BJ (cell line): Measurements from ENCODE around the gene PON1. TPM values are rescaled to one million over a fixed set of nuclear protein-coding genes. Genes with fewer than 3 reads are reported as not detected.

ENCODE experiments used
- CTCF ChIA-PET: fragments of 350-600 bp; formaldehyde crosslinking; extraction: SDS; loops from one replicate; lab custom pipeline; 2021; ENCODE audit warnings: antibody characterized with exemption, inconsistent platforms; lab: Yijun Ruan, JAX
- POLR2A ChIA-PET: fragments of 300-600 bp; sonication (Branson Sonifier 250); formaldehyde crosslinking; extraction: SDS; loops from one replicate; lab custom pipeline; 2021; ENCODE audit warnings: antibody characterized with exemption; lab: Charles Lee
- DNase-seq: peaks from one replicate; pipeline ENCODE4 v3.0.0-alpha.2; 2011; ENCODE audit warnings: low read depth
- H3K27me3 ChIP-seq: 2 replicates; pipeline ENCODE4 v1.6.0; 2011; ENCODE audit warnings: low read length; ENCODE audit not compliant: control insufficient read depth, insufficient read depth
- H3K36me3 ChIP-seq: 2 replicates; pipeline ENCODE4 v1.5.1; 2011; ENCODE audit warnings: low read length; ENCODE audit not compliant: control insufficient read depth, insufficient read depth
- H3K4me3 ChIP-seq: 2 replicates; pipeline ENCODE4 v1.5.1; 2011; ENCODE audit warnings: low read depth, mild to moderate bottlenecking, control low read depth, low read length
- CTCF ChIP-seq: IDR thresholded peaks from 2 replicates; pipeline ENCODE4 v1.5.1; 2011; ENCODE audit warnings: low read depth, mild to moderate bottlenecking, control low read depth, inconsistent platforms, low read length, moderate library complexity; ENCODE audit not compliant: insufficient read depth
- polyA plus RNA-seq: library from polyadenylated mRNA; depleted of rRNA; stranded (reverse); fragments of >200 nt; gene quantifications from 2 replicates; pipeline ENCODE4 v1.2.3, GENCODE V29; 2011

Gene PON1
- polyA plus RNA-seq, 1 experiment: not detected

GRCh38 chr7:95312561-95312960, 11.8 kb downstream of the PON1 start:
- no peak for DNase-seq
- TF ChIP-seq CTCF: no peak
- Histone ChIP-seq H3K36me3 (no peaks in the 10 kb centered on the region), H3K27me3 (no peaks in the 10 kb centered on the region), H3K4me3 (no peak overlapping the region)
- CTCF ChIA-PET: no interaction called here
- POLR2A ChIA-PET: no interaction called here

- POLR2A ChIA-PET: no interaction called here
- DNase-seq: no peak
- no peaks in the 10 kb centered on the region for H3K27me3 ChIP-seq
- TF ChIP-seq CTCF: no peak
- CTCF ChIA-PET: interaction anchor here (0.9 kb wide), 1 partner anchor 11 kb away, joined by 4 read pairs; no protein-coding TSS in a partner anchor
- no peak overlapping the region for H3K4me3 ChIP-seq
- no peaks in the 10 kb centered on the region for H3K36me3 ChIP-seq
Observed at GRCh38 chr7:95311389-95311788, 12.9 kb downstream of the PON1 start.

GRCh38 chr7:95309951-95310350, 14.4 kb downstream of the PON1 start:
- POLR2A ChIA-PET: no interaction called here
- DNase-seq: no peak
- H3K4me3 ChIP-seq: no peak overlapping the region
- H3K36me3 ChIP-seq: no peaks in the 10 kb centered on the region
- no peak for TF ChIP-seq CTCF
- CTCF ChIA-PET: interaction anchor here (0.6 kb wide), 1 partner anchor 14 kb away, joined by 3 read pairs; the partner anchor contains the start of gene PON1
- no peaks in the 10 kb centered on the region for H3K27me3 ChIP-seq

GRCh38 chr7:95304990-95305389, 19.3 kb downstream of the PON1 start:
- H3K4me3 ChIP-seq: no peak overlapping the region
- DNase-seq: no peak
- no peak for TF ChIP-seq CTCF
- ChIA-PET CTCF (no interaction called here), POLR2A (no interaction called here)
- no peaks in the 10 kb centered on the region for H3K27me3 ChIP-seq
- H3K36me3 ChIP-seq: no peaks in the 10 kb centered on the region

GRCh38 chr7:95303013-95303905, 21.1 kb downstream of the PON1 start:
- DNase-seq: no peak
- no peaks in the 10 kb centered on the region for H3K27me3 ChIP-seq
- ChIA-PET CTCF (no interaction called here), POLR2A (no interaction called here)
- no peak overlapping the region for H3K4me3 ChIP-seq
- TF ChIP-seq CTCF: no peak
- no peaks in the 10 kb centered on the region for H3K36me3 ChIP-seq
